RWPE2 (cell line): Measurements from ENCODE around the gene EMC8.
"Not testable (repeated sequence)": the region's sequence is repeated elsewhere in the genome, so short reads cannot be mapped to it uniquely, and the experiment has no call there.

Experiments
- ATAC-seq: fragments of 200-7000 bp; cut with Tn5 transposase; 3 replicates; pipeline ENCODE4 v1.9.1; 2021; ENCODE audit warnings: low read depth
- DNase-seq: peaks from one replicate; pipeline ENCODE4 v3.0.0-alpha.2; 2020; ENCODE audit warnings: low spot score
- H3K27ac ChIP-seq: fragments of 450-650 bp; 2 replicates; pipeline ENCODE4 v1.5.1; 2017; ENCODE audit warnings: mild to moderate bottlenecking; ENCODE audit not compliant: poor library complexity, severe bottlenecking
- H3K27me3 ChIP-seq: fragments of 250-450 bp; sonication (Bioruptor Pico); 2 replicates; pipeline ENCODE4 v1.5.1; 2021; ENCODE audit warnings: mild to moderate bottlenecking, moderate library complexity; ENCODE audit not compliant: insufficient read depth, poor library complexity, severe bottlenecking
- H3K36me3 ChIP-seq: fragments of 250-450 bp; sonication (Bioruptor Pico); 2 replicates; pipeline ENCODE4 v1.5.1; 2020; ENCODE audit warnings: low read depth, mild to moderate bottlenecking, moderate library complexity
- H3K4me1 ChIP-seq: fragments of 250-450 bp; sonication (Bioruptor Pico); 2 replicates; pipeline ENCODE4 v1.5.1; 2021; ENCODE audit warnings: mild to moderate bottlenecking, moderate library complexity; ENCODE audit not compliant: insufficient read depth, poor library complexity, severe bottlenecking
- H3K4me3 ChIP-seq: fragments of 250-450 bp; sonication (Bioruptor Pico); 2 replicates; pipeline ENCODE4 v1.5.1; 2021; ENCODE audit warnings: mild to moderate bottlenecking, moderate library complexity; ENCODE audit not compliant: severe bottlenecking
- H3K9me3 ChIP-seq: fragments of 250-450 bp; sonication (Bioruptor Pico); 2 replicates; pipeline ENCODE4 v1.5.1; 2021; ENCODE audit warnings: mild to moderate bottlenecking, moderate library complexity; ENCODE audit not compliant: severe bottlenecking
- CTCF ChIP-seq: fragments of 450-650 bp; IDR thresholded peaks from one replicate; pipeline ENCODE4 v1.5.1; 2017; ENCODE audit warnings: mild to moderate bottlenecking, moderate library complexity; ENCODE audit not compliant: poor library complexity, severe bottlenecking

Gene EMC8

GRCh38 chr16:85820604-85821372, 21.4 kb upstream of the EMC8 start:
- ATAC-seq (peak; percentile 9; the same call in 1 of the 3 replicates), DNase-seq (no peak)
- H3K4me1 ChIP-seq: no peaks in the 10 kb centered on the region
- H3K27me3 ChIP-seq: peaks cover 23% of the 10 kb centered on the region
- no peaks in the 10 kb centered on the region for H3K9me3 ChIP-seq
- no peak overlapping the region for H3K4me3 ChIP-seq
- TF ChIP-seq CTCF: no peak
- H3K27ac ChIP-seq: no peak overlapping the region
- H3K36me3 ChIP-seq: no peaks in the 10 kb centered on the region

- TF ChIP-seq CTCF: no peak
- Histone ChIP-seq H3K4me1 (no peaks in the 10 kb centered on the region), H3K27me3 (peaks cover 16% of the 10 kb centered on the region), H3K4me3 (no peak overlapping the region), H3K36me3 (no peaks in the 10 kb centered on the region), H3K27ac (no peak overlapping the region), H3K9me3 (no peaks in the 10 kb centered on the region)
- DNase-seq (no peak), ATAC-seq (no peak)
These were observed 20.4 kb upstream of the EMC8 start for GRCh38 chr16:85819771-85820170.

- Histone ChIP-seq H3K36me3 (no peaks in the 10 kb centered on the region), H3K27me3 (peaks cover 16% of the 10 kb centered on the region), H3K4me1 (no peaks in the 10 kb centered on the region), H3K4me3 (no peak overlapping the region), H3K9me3 (no peaks in the 10 kb centered on the region), H3K27ac (no peak overlapping the region)
- no peak for DNase-seq
- ATAC-seq: peak; percentile 53; the same call in 2 of the 3 replicates
- peak; percentile 85 for TF ChIP-seq CTCF
These were observed 19.9 kb upstream of the EMC8 start for GRCh38 chr16:85819245-85819644.

GRCh38 chr16:85817195-85817594, 17.9 kb upstream of the EMC8 start:
- not testable (repeated sequence) for H3K4me3 ChIP-seq, H3K36me3 ChIP-seq, H3K9me3 ChIP-seq, ATAC-seq, H3K27ac ChIP-seq, H3K4me1 ChIP-seq, DNase-seq
- peaks cover 34% of the 10 kb centered on the region for H3K27me3 ChIP-seq

GRCh38 chr16:85816159-85816558, 16.8 kb upstream of the EMC8 start:
- TF ChIP-seq CTCF: no peak
- H3K27ac ChIP-seq: no peak overlapping the region
- DNase-seq (no peak), ATAC-seq (no peak)
- H3K27me3 ChIP-seq: peaks cover 44% of the 10 kb centered on the region
- no peaks in the 10 kb centered on the region for H3K4me1 ChIP-seq
- H3K9me3 ChIP-seq: no peaks in the 10 kb centered on the region
- no peaks in the 10 kb centered on the region for H3K36me3 ChIP-seq
- no peak overlapping the region for H3K4me3 ChIP-seq
